Vagina (tissue), 2 donors: ENCODE data around the gene GTF3C2.

Experiments
- POLR2A ChIP-seq, 2 donors: fragments of 450-650 bp; IDR thresholded peaks; one replicate each; pipeline ENCODE4 v1.6.1; 2017; ENCODE audit warnings: antibody characterized with exemption in 2 of 2, mild to moderate bottlenecking in 2 of 2, moderate library complexity in 2 of 2
- TF ChIP-seq, protein P1 (sequence below), 3 experiments: fragments of 450-650 bp in 2 of 3; fragments of 200-600 bp in 1 of 3; sonication (generic) in 1 of 3; IDR thresholded peaks; one replicate each; pipeline ENCODE4 v1.5.1; 2017 to 2019; ENCODE audit warnings: antibody characterized with exemption in 3 of 3, mild to moderate bottlenecking in 2 of 3, moderate library complexity in 2 of 3

DNA sequence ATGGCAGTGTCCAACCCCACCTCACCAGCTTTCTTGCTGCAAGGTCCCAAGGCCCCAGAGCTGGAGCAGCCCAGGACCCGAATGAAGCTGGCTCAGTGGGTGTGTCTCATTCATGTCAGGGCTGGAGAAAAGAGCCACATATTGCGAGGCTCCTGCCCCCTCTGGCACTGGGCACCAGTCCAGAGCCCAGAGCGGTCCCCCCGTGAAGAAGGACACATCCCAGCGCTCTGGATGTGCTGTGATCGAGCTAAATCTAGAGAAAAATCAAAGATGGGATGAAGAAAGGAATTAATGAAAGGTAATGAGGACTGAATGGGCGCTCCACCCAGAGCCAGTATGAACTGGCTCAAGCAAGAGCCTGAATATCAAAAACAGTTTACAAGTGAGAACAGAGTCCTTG lies 20.4 kb downstream of the GTF3C2 start:
- TF ChIP-seq, protein P1, sequence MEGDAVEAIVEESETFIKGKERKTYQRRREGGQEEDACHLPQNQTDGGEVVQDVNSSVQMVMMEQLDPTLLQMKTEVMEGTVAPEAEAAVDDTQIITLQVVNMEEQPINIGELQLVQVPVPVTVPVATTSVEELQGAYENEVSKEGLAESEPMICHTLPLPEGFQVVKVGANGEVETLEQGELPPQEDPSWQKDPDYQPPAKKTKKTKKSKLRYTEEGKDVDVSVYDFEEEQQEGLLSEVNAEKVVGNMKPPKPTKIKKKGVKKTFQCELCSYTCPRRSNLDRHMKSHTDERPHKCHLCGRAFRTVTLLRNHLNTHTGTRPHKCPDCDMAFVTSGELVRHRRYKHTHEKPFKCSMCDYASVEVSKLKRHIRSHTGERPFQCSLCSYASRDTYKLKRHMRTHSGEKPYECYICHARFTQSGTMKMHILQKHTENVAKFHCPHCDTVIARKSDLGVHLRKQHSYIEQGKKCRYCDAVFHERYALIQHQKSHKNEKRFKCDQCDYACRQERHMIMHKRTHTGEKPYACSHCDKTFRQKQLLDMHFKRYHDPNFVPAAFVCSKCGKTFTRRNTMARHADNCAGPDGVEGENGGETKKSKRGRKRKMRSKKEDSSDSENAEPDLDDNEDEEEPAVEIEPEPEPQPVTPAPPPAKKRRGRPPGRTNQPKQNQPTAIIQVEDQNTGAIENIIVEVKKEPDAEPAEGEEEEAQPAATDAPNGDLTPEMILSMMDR (IDR thresholded peaks at IDR 0.05) = no peak
- no peak for TF ChIP-seq POLR2A (IDR thresholded peaks at IDR 0.05)
